Caco-2 (cell line): ENCODE results near the gene PF4V1. TPM values are rescaled to one million over a fixed set of nuclear protein-coding genes. Genes with fewer than 3 reads are reported as not detected.

Experiments used
- BruUV-seq: library from RNA; stranded (reverse); fragments of 400-500 nt; replicated peaks from 2 replicates; lab custom pipeline; 2021; lab: Mats Ljungman, UMichigan
- CTCF ChIA-PET: fragments of 300-600 bp; sonication (Branson Sonifier 250); formaldehyde crosslinking; loops from one replicate; lab custom pipeline; 2022; ENCODE audit warnings: antibody characterized with exemption; lab: Charles Lee
- POLR2A ChIA-PET: fragments of 300-600 bp; sonication (Branson Sonifier 250); formaldehyde crosslinking; loops from one replicate; lab custom pipeline; 2022; ENCODE audit warnings: antibody characterized with exemption; lab: Charles Lee
- DNase-seq, 2 experiments: peaks; one replicate each; pipeline versions ENCODE4 v3.0.0 to v3.0.0-alpha.2; 2020 to 2022
- H3K27me3 ChIP-seq: replicated peaks from 2 replicates; pipeline ENCODE4 v1.6.0; 2011; ENCODE audit warnings: low read length; ENCODE audit not compliant: control insufficient read depth, insufficient read depth
- H3K36me3 ChIP-seq: 2 replicates; pipeline ENCODE4 v1.5.1; 2011; ENCODE audit warnings: low read length; ENCODE audit not compliant: control insufficient read depth, insufficient read depth
- H3K4me1 ChIP-seq: fragments of 250-450 bp; sonication (Bioruptor Pico); 2 replicates; pipeline ENCODE4 v1.5.1; 2020; ENCODE audit warnings: mild to moderate bottlenecking
- H3K4me3 ChIP-seq: 2 replicates; pipeline ENCODE4 v1.5.1; 2011; ENCODE audit warnings: low read depth, mild to moderate bottlenecking, control low read depth, low read length
- H3K9me3 ChIP-seq: fragments of 250-450 bp; sonication (Bioruptor Pico); 2 replicates; pipeline ENCODE4 v1.5.1; 2020; ENCODE audit warnings: mild to moderate bottlenecking, moderate library complexity
- H3K27ac Mint-ChIP-seq: one replicate; pipeline ENCODE4 v1.8.0; 2022; ENCODE audit warnings: mixed read lengths; ENCODE audit not compliant: unreplicated experiment
- H3K27me3 Mint-ChIP-seq: one replicate; pipeline ENCODE4 v1.8.0; 2022; ENCODE audit warnings: mixed read lengths; ENCODE audit not compliant: insufficient read depth, unreplicated experiment
- H3K36me3 Mint-ChIP-seq: one replicate; pipeline ENCODE4 v1.8.0; 2022; ENCODE audit warnings: mild to moderate bottlenecking, mixed read lengths; ENCODE audit not compliant: insufficient read depth, unreplicated experiment
- H3K4me1 Mint-ChIP-seq: one replicate; pipeline ENCODE4 v1.8.0; 2022; ENCODE audit warnings: low read depth, mixed read lengths; ENCODE audit not compliant: unreplicated experiment
- H3K4me3 Mint-ChIP-seq: one replicate; pipeline ENCODE4 v1.8.0; 2022; ENCODE audit warnings: mild to moderate bottlenecking, moderate library complexity, mixed read lengths; ENCODE audit not compliant: unreplicated experiment
- H3K9me3 Mint-ChIP-seq: one replicate; pipeline ENCODE4 v1.8.0; 2022; ENCODE audit warnings: mixed read lengths; ENCODE audit not compliant: unreplicated experiment
- CTCF ChIP-seq, 2 experiments: fragments of 200-600 bp in 1 of 2; IDR thresholded peaks; 1 replicate in 1 of 2; 2 replicates in 1 of 2; pipeline versions ENCODE4 v1.5.1 to v1.8.0; 2011 to 2022; ENCODE audit warnings: antibody characterized with exemption in 1 of 2, control low read depth in 1 of 2, inconsistent platforms in 1 of 2, low read depth in 1 of 2, low read length in 1 of 2, mild to moderate bottlenecking in 1 of 2, moderate library complexity in 1 of 2; ENCODE audit not compliant: insufficient read depth in 1 of 2, severe bottlenecking in 1 of 2, unreplicated experiment in 1 of 2
- intact Hi-C: fragments of 100-400 bp; cut with micrococcal nuclease; formaldehyde crosslinking; loops from one replicate; pipeline ENCODE4 v1.10.0; 2022; ENCODE audit not compliant: unreplicated experiment
- total RNA-seq: library from RNA; stranded (reverse); gene quantifications from 2 replicates; pipeline ENCODE4 v1.2.3, GENCODE V29; 2022

PF4V1 gene
- total RNA-seq, 1 experiment from 2014 or later: not detected

- CTCF ChIA-PET: no interaction called here
- TF ChIP-seq CTCF (IDR thresholded peaks at IDR 0.05; ENCODE audit: insufficient read depth in 1 of 2, low read depth in 1 of 2, low read length in 1 of 2, severe bottlenecking in 1 of 2, unreplicated experiment in 1 of 2): no peak
- POLR2A ChIA-PET: no interaction called here
Observed at GRCh38 chr4:73874386-73874785, 21.3 kb downstream of the PF4V1 start.

GRCh38 chr4:73875401-73875800 lies 22.3 kb downstream of the PF4V1 start:
- Mint-ChIP-seq H3K27ac (no peak overlapping the region), H3K9me3 (no peaks in the 10 kb centered on the region), H3K4me3 (no peak overlapping the region), H3K36me3 (no peaks in the 10 kb centered on the region), H3K27me3 (peaks cover 13% of the 10 kb centered on the region), H3K4me1 (no peaks in the 10 kb centered on the region)
- POLR2A ChIA-PET: no interaction called here
- no peaks in the 10 kb centered on the region for H3K27me3 ChIP-seq
- no peaks in the 10 kb centered on the region for H3K9me3 ChIP-seq
- no peaks in the 10 kb centered on the region for H3K4me1 ChIP-seq
- CTCF ChIA-PET: no interaction called here
- no peak for TF ChIP-seq CTCF (IDR thresholded peaks at IDR 0.05; ENCODE audit: insufficient read depth in 1 of 2, low read depth in 1 of 2, low read length in 1 of 2, severe bottlenecking in 1 of 2, unreplicated experiment in 1 of 2)
- BruUV-seq: no TSS peak
- intact Hi-C loops: no loop called here
- H3K4me3 ChIP-seq: no peak overlapping the region
- H3K36me3 ChIP-seq: no peaks in the 10 kb centered on the region
- DNase-seq: no peak

More at GRCh38 chr4:73874386-73874785, 21.3 kb downstream of the PF4V1 start:
- H3K27me3 Mint-ChIP-seq: peaks cover 13% of the 10 kb centered on the region
- H3K9me3 Mint-ChIP-seq: no peaks in the 10 kb centered on the region
- BruUV-seq: no TSS peak
- H3K36me3 Mint-ChIP-seq: no peaks in the 10 kb centered on the region
- intact Hi-C loops: no loop called here
- no peak overlapping the region for H3K27ac Mint-ChIP-seq
- no peaks in the 10 kb centered on the region for H3K4me1 Mint-ChIP-seq
- H3K27me3 ChIP-seq: no peaks in the 10 kb centered on the region
- no peak for DNase-seq
- H3K4me3 ChIP-seq: no peak overlapping the region
- no peak overlapping the region for H3K4me3 Mint-ChIP-seq
- no peaks in the 10 kb centered on the region for H3K36me3 ChIP-seq
- H3K4me1 ChIP-seq: no peaks in the 10 kb centered on the region
- no peaks in the 10 kb centered on the region for H3K9me3 ChIP-seq

- CTCF ChIA-PET: no interaction called here
- Histone ChIP-seq H3K27me3 (no peaks in the 10 kb centered on the region), H3K9me3 (no peaks in the 10 kb centered on the region), H3K4me3 (no peak overlapping the region), H3K4me1 (no peaks in the 10 kb centered on the region), H3K36me3 (no peaks in the 10 kb centered on the region)
- no peak for TF ChIP-seq CTCF (IDR thresholded peaks at IDR 0.05; ENCODE audit: insufficient read depth in 1 of 2, low read depth in 1 of 2, low read length in 1 of 2, severe bottlenecking in 1 of 2, unreplicated experiment in 1 of 2)
- Mint-ChIP-seq H3K4me1 (no peaks in the 10 kb centered on the region), H3K36me3 (no peaks in the 10 kb centered on the region), H3K27me3 (peaks cover 6% of the 10 kb centered on the region), H3K4me3 (no peak overlapping the region), H3K9me3 (no peaks in the 10 kb centered on the region), H3K27ac (no peak overlapping the region)
- BruUV-seq: no TSS peak
- no peak for DNase-seq
- POLR2A ChIA-PET: no interaction called here
- intact Hi-C loops: no loop called here
Observed at GRCh38 chr4:73883306-73883705, 30.2 kb downstream of the PF4V1 start.
